Left colon (tissue), 2 donors: ENCODE data around the gene SLMAP. TPM values are rescaled to one million over a fixed set of nuclear protein-coding genes. Genes with fewer than 3 reads are reported as not detected.
"Not testable (repeated sequence)": the region's sequence is repeated elsewhere in the genome, so short reads cannot be mapped to it uniquely, and the experiment has no call there.

Experiments used
- ATAC-seq: fragments of 200-7000 bp; cut with Tn5 transposase; one replicate; pipeline ENCODE4 v1.9.1; 2020; ENCODE audit warnings: mild to moderate bottlenecking, moderate library complexity
- DNase-seq, 2 donors: peaks; one replicate each; pipeline ENCODE4 v3.0.0-alpha.2; 2020
- intact Hi-C, 2 donors: fragments of 100-400 bp; cut with DNase I in 1 of 2; cut with micrococcal nuclease in 1 of 2; formaldehyde crosslinking; loops; one replicate each; pipeline versions ENCODE4 v1.11.2 to v1.14.0; 2022; cut with DNase I, micrococcal nuclease
- total RNA-seq, 2 donors: library from RNA; stranded (reverse); fragmentation: NEBNext Ultra II Directional; extraction: Animal tissue kit (Norgen Biotek cat#: 25700); gene quantifications; one replicate each; pipeline ENCODE4 v1.2.1, GENCODE V29; 2021
- donor health status: DM: no; HTN: no; CAD: no.
- donor health status: DM: yes; HTN: yes; CAD: no.

SLMAP gene
- total RNA-seq, 2 donors from 2014 or later = 75.7 to 114 TPM

GRCh38 chr3:57855281-57855680 lies 99.2 kb downstream of the SLMAP start:
- no peak for DNase-seq

DNA sequence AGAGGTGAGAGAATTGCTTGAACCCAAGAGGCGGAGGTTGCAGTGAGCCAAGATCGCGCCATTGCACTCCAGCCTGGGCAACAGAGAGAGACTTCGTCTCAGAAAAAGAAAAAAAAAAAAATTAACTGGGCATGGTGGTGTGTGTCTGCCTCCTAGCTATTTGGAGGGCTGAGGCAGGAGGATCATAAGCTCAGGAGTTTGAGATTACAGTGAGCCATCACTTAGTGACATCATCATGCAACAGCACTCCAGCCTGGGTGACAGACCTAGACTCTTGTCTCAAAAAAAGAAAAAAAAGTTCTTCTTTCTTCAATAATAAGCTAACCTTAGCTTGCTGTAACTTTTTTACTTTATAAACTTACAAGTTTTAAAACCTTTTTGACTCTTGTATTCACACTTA lies 99.8 kb downstream of the SLMAP start:
- intact Hi-C loops = no loop called here
- no peak for ATAC-seq
- DNase-seq = no peak

More at GRCh38 chr3:57855281-57855680, 99.2 kb downstream of the SLMAP start:
- intact Hi-C loops = no loop called here
- ATAC-seq = no peak

GRCh38 chr3:57856675-57857074 lies 100.6 kb downstream of the SLMAP start:
- no peak for ATAC-seq
- DNase-seq = no peak
- intact Hi-C loops = no loop called here

- intact Hi-C loops = no loop called here
- no peak for ATAC-seq
- no peak for DNase-seq
These were observed 106.8 kb downstream of the SLMAP start for GRCh38 chr3:57862894-57863293.

- DNase-seq (no peak), ATAC-seq (no peak)
- intact Hi-C loops = no loop called here
These were observed 107.3 kb downstream of the SLMAP start for GRCh38 chr3:57863380-57863779.

- intact Hi-C loops = no loop called here
- no peak for DNase-seq
- ATAC-seq = no peak
These were observed 108.7 kb downstream of the SLMAP start for GRCh38 chr3:57864853-57865252.

DNA sequence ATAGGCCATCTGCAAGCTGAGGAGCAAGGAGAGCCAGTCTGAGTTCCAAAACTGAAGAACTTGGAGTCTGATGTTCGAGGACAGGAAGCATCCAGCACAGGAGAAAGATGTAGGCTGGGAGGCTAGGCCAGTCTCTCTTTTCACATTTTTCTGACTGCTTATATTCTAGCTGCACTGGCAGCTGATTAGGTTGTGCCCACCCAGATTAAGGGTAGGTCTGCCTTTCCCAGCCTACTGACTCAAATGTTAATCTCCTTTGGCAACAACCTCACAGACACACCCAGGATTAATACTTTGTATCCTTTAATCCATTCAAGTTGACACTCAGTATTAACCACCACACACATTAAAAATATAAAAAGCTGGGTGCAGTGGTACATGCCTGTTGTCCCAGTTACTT lies 113.0 kb downstream of the SLMAP start:
- ATAC-seq, intact Hi-C loops, DNase-seq: not testable (repeated sequence)

DNA sequence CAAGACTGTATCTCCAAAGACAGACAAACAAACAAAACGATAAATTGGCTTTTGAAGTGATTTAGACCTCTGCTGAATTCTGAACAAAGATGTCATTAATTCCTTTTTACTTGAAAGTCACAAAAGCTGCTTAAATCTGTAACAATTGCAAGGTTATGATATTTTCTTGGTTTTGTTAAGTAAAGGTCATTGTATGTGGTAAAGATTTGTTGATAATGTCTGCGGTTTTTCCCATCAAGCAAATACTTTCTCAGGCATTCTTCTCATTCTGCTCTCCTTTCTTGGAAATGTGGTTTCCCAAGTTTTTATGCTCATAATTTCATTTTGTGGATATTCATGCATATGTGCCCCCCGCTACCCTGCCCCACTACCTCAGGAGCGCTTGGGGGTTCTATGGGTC lies 116.5 kb downstream of the SLMAP start:
- intact Hi-C loops = no loop called here
- ATAC-seq = no peak
- no peak for DNase-seq

- intact Hi-C loops = no loop called here
- ATAC-seq (no peak), DNase-seq (no peak)
These were observed 120.5 kb downstream of the SLMAP start for GRCh38 chr3:57876632-57877031.

GRCh38 chr3:57877116-57877515 lies 121.0 kb downstream of the SLMAP start:
- intact Hi-C loops = no loop called here
- ATAC-seq (no peak), DNase-seq (no peak)

DNA sequence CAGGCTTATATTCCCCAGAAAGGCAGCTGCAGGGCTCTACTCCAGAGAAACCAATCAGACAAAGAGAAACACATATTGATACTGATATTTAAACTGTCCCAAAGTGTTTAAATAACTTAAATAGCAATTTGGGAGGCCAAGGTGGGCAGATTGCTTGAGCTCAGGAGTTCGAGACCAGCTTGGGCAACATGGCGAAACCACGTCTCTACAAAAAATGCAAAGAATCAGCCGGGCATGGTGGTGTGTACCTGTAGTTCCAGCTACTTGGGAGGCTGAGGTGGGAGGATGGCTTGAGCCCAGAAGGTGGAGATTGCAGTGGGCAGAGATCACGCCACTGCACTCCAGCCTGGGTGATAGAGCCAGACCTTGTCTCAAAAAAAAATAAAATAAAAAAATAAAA lies 128.3 kb downstream of the SLMAP start:
- ATAC-seq, intact Hi-C loops, DNase-seq: not testable (repeated sequence)

DNA sequence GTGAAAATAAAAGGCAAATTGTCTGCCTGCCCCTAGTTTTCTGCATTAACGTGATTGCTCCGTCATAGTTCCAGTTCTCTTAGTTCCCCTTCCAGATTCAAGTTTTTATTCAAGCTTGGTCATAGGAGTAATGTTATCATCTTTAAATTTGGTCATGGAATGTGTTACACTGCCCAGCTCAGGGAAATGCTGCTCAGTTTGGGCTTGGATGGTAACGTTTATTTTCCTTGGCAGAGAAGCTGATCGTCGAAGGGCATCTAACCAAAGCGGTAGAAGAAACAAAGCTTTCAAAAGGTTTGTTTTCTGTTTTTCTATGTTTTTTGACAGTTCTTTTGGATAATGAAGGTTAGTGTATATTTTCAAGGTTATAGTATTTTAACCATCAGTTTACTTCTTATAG lies 133.7 kb downstream of the SLMAP start:
- ATAC-seq (no peak), DNase-seq (no peak)
- intact Hi-C loops = no loop called here

DNA sequence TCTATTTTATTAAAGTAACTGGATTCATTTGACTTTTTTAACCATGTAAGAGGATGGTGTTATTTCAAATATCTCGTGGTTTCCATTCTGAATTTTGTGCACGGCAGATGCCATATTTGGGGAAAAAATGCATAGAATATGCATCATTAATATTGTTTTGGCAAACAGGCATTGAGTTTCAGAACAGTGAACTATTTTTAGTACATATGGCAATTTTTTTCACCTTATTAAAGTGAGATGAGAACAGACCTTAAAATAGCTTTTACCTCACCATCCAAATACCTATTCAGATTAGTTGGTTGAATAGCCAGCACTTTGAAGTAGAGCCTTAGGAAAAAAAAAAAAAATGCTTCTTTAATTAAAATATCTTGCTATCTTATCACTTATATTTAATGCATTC lies 134.8 kb downstream of the SLMAP start:
- DNase-seq (no peak), ATAC-seq (no peak)
- intact Hi-C loops = no loop called here

- no peak for DNase-seq
- intact Hi-C loops = no loop called here
- ATAC-seq = no peak
These were observed 136.3 kb downstream of the SLMAP start for GRCh38 chr3:57892423-57892822.

DNA sequence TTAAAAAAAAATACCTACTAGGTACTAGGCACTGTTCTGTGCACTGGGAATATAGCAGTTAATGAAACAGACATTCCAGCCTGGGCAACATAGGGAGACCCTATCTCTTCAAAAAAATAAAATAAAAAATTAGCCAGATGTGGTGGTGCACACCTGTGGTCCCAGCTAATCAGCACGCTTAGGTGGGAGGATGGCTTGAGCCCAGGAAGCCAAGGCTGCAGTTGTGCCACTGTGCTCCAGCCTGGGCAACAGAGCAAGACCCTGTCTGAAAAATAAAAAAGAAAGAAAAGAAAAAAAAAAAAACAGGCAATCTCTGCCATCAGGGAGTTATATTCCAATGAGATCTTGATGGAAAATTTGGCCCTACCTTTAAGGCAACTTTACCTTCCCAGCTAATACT lies 137.0 kb downstream of the SLMAP start:
- no peak for ATAC-seq
- intact Hi-C loops = no loop called here
- no peak for DNase-seq

DNA sequence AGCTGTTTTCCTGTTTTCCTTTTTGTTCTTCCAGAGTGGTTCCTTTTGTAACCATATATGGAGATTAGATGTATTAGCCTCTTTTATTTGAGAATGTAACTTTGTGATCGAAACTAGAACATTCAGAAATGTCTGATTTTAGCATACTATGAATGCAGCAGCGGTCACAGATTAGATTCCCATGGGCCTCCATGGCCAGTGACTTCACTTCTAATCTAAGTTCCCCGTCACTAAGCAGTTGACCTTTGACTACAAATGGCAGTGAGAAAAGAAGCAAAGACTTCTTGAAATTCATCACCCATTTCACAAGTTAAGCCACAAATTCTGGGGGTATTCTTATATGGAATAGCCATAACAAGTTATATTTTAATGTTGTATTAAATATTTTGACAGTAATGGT lies 137.6 kb downstream of the SLMAP start:
- ATAC-seq = no peak
- intact Hi-C loops = no loop called here
- DNase-seq = no peak

- no peak for ATAC-seq
- intact Hi-C loops = no loop called here
- DNase-seq = no peak
These were observed 139.9 kb downstream of the SLMAP start for GRCh38 chr3:57896031-57896430.

DNA sequence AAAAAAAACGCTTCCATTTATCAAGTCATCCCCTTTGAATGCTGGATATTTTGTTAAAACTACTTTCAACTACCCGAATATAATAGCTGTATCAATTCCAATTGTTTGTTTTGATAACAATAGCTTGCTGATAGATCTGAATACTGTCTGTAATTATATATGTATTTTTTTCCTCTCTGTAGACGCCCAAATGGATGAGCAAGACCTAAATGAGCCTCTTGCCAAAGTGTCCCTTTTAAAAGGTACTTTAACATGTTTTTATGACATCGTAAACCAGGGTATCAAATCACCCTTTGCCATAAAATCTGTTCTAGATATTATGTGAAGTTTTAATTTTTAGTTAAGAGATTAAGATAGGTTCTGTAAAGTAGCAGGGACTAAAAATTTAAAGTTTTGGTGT lies 140.6 kb downstream of the SLMAP start:
- intact Hi-C loops = no loop called here
- DNase-seq = no peak
- peak; percentile 72 for ATAC-seq

DNA sequence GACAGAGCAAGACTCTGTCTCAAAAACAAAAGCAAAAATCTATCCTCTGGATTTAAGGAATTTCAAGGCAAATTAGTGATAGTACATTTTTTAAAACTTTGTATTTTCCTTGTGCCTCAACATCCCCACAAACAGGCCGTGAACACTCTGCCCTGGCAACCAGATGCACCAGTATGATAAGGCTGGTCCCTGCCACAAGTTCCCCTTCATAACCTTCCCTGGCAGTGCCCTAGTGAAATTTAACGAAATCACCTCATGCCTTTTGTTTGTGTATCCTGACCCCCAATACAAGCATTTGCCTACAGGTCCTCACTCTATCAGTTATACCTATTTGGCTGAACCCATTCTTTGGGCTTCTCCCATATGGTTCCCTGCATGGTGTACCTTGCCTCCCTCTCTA lies 144.7 kb downstream of the SLMAP start:
- no peak for DNase-seq
- ATAC-seq = no peak
- intact Hi-C loops = no loop called here

GRCh38 chr3:57903124-57903890 lies 147.2 kb downstream of the SLMAP start:
- intact Hi-C loops = no loop called here
- ATAC-seq (no peak), DNase-seq (no peak)

DNA sequence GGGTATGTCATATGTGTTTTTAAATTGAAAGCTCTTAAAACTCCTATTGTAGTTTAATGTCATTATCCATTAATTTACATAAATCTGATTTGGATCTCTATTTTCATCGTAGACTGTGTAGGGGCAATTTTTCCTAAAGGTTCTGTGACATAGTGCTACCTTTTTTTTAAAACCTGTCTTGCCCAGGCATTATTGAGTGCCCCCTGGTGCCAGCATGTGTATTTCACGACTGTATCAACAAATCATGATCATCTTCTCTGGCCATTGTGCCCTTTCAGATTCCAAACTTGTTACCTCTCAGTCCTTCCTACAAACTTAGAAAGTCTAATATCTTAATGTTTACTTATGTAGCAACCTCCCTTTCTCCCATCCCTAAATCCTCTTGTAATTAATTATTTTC lies 154.9 kb downstream of the SLMAP start:
- intact Hi-C loops = no loop called here
- DNase-seq (no peak), ATAC-seq (no peak)
